ENCODE measurements around the gene ABHD16B. TPM values are rescaled to one million over a fixed set of nuclear protein-coding genes. Genes with fewer than 3 reads are reported as not detected.

The ABHD16B gene
- total and polyA plus RNA-seq, 2 of the 13 experiments (the other 11 are each of a cell fraction or from before 2014, with no cell fraction given), result not detected

GRCh38 chr20:63881451-63882226 is 20.3 kb downstream of the ABHD16B start (continued):
- TF ChIP-seq ZBTB14 (CRISPR knock-in tag; IDR thresholded peaks at IDR 0.05) (no peak), REST (IDR thresholded peaks at IDR 0.05; ENCODE audit: borderline replicate concordance in 1 of 2, low read depth in 1 of 2, low read length in 2 of 2) (peak in 1 of 2 experiments; percentile 56; a peak in 3 of 4 replicates), ERF (CRISPR knock-in tag; IDR thresholded peaks at IDR 0.05) (no peak), ZNF232 (CRISPR knock-in tag; IDR thresholded peaks at IDR 0.05; ENCODE audit: borderline replicate concordance) (no peak), PLSCR1 (CRISPR knock-in tag; IDR thresholded peaks at IDR 0.05; ENCODE audit: borderline replicate concordance) (no peak), ZNF382 (CRISPR knock-in tag; IDR thresholded peaks at IDR 0.05; ENCODE audit: borderline replicate concordance) (no peak), ZNF432 (CRISPR knock-in tag; IDR thresholded peaks at IDR 0.05; ENCODE audit: borderline replicate concordance) (0 out of 2 replicates have a peak, but pooled peaks have one; percentile 29), GABPB1 (CRISPR knock-in tag; IDR thresholded peaks at IDR 0.05) (no peak), ZFAT (CRISPR knock-in tag; conservative IDR thresholded peaks at IDR 0.05) (no peak), ZBTB4 (CRISPR knock-in tag; IDR thresholded peaks at IDR 0.05; ENCODE audit: borderline replicate concordance) (0 out of 2 replicates have a peak, but pooled peaks have one; percentile 10), LRRFIP1 (CRISPR knock-in tag; conservative IDR thresholded peaks at IDR 0.05) (no peak), ZNF691 (CRISPR knock-in tag; IDR thresholded peaks at IDR 0.05; ENCODE audit: borderline replicate concordance, low read depth) (no peak), NKX3-1 (CRISPR knock-in tag; IDR thresholded peaks at IDR 0.05) (no peak)

All from HepG2 (cell line).